IMR-90 (cell line): ENCODE measurements around the gene TMTC2.

ENCODE experiments used
- CTCF ChIP-seq: conservative IDR thresholded peaks from 2 replicates; pipeline ENCODE4 v1.5.1; 2012; ENCODE audit warnings: mild to moderate bottlenecking, low read depth, low read length, improper control_type of control experiment
- MAZ ChIP-seq: IDR thresholded peaks from 2 replicates; pipeline ENCODE4 v1.6.1; 2012; ENCODE audit warnings: low read depth, mild to moderate bottlenecking, low read length, improper control_type of control experiment, moderate library complexity, borderline replicate concordance
- MXI1 ChIP-seq: IDR thresholded peaks from 2 replicates; pipeline ENCODE4 v1.6.1; 2012; ENCODE audit warnings: low read depth, mild to moderate bottlenecking, low read length, moderate library complexity, borderline replicate concordance
- NFE2L2 ChIP-seq: fragments of 150-350 bp; IDR thresholded peaks from 2 replicates; pipeline ENCODE4 v1.6.1; 2016; ENCODE audit warnings: low read depth, mild to moderate bottlenecking, low read length
- POLR2A ChIP-seq: IDR thresholded peaks from 2 replicates; pipeline ENCODE4 v1.6.1; 2012; ENCODE audit warnings: mild to moderate bottlenecking, low read depth, low read length
- RFX5 ChIP-seq: IDR thresholded peaks from 2 replicates; pipeline ENCODE4 v1.8.0; 2012; ENCODE audit warnings: low read depth, mild to moderate bottlenecking, low read length, moderate library complexity
- SMC3 ChIP-seq: fragments of 150-350 bp; IDR thresholded peaks from 2 replicates; pipeline ENCODE4 v1.6.1; 2016; ENCODE audit warnings: low read depth, mild to moderate bottlenecking, antibody characterized with exemption, low read length, moderate library complexity

GRCh38 chr12:82765971-82766705 is 79.4 kb downstream of the TMTC2 start:
- no peak for TF ChIP-seq CTCF
- TF ChIP-seq POLR2A: no peak
- TF ChIP-seq MAZ: no peak
- TF ChIP-seq MXI1: no peak
- no peak for TF ChIP-seq NFE2L2
- no peak for TF ChIP-seq SMC3
- no peak for TF ChIP-seq RFX5
